ENCODE measurements around the gene HELQ. TPM values are rescaled to one million over a fixed set of nuclear protein-coding genes. Genes with fewer than 3 reads are reported as not detected.

HELQ gene
- total and polyA plus RNA-seq, 9 of the 15 experiments (the other 6 are each of a cell fraction or from before 2014, with no cell fraction given), result 3.5 to 15.2 (median 11.9) TPM

DNA sequence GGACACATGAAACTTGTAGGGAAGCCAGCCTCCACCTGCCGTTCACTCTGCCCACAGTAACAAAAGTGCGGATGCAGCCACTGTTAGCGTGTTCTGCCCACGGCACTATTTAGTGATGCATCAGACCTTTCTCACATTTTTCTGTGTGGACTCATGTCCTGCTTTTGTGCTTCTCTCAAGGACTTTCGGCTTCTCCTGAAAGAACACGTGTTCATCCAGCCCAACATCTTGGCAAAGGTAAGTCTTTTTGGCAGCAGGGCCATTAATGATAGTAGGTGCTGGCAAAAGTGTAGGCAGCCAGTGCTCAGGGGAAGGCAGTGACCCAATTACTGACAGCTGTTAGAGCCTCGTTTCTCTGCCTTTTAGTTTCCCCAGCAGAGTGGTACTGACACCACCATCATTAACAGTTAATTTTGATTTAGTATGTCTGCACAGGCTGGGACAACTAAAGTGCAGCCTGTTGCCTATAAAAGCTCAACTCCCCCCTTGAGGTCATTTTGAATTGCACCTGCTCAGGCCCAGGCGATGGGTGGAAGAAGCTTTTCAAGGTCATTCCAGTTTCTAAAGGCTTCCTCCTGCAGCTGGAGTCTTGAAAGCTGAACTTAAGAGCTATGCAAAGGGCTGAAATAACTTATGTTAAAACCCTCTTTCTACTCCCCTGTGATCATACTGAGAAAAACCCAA, 66.4 kb downstream of the HELQ start (continued):
- TF ChIP-seq MGA (IDR thresholded peaks at IDR 0.05) (no peak), KHSRP (IDR thresholded peaks at IDR 0.05) (no peak), RFX7 (CRISPR knock-in tag; IDR thresholded peaks at IDR 0.05) (no peak), XRCC5 (IDR thresholded peaks at IDR 0.05; ENCODE audit: low read depth, low read length) (no peak)

Measured in K562 (cell line).